ENCODE measurements around the gene CRAMP1. TPM values are rescaled to one million over a fixed set of nuclear protein-coding genes. Genes with fewer than 3 reads are reported as not detected.

The CRAMP1 gene
- total RNA-seq, 1 experiment from 2014 or later, result 22.9 TPM

DNA sequence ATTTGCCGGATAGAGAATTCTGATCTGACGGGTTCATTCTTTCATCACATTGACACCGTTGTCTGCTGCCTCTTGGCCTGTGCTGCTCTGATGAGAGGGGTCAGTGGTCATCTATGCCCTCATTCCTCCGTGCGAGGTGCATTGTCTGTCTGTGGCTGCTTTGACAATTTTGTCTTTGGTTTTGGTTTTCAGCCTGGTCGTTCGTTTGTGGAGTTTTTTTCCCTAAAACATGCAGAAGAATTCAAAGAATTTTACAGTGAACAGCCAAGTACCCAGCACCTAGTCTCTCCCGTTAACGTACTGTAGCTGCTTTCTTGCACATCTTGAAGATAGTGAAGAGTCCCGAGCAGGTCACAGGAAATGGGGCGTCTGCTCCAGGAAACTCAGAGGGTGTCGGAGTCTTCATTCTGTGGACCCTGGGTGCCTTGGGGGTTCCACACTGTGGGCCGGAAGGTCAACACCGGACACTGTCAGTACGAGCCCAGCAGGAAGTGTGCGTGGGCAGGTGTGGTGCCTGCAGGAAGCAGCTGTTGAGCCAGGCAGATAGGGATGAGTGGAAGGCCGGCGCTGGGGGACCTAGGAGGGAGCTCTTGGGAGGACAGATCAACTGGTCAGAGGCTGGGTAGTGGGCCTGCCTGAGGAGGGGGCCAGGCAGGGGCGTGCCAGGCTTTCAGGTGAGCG, 28.2 kb downstream of the CRAMP1 start:
- TF ChIP-seq SP1 (IDR thresholded peaks at IDR 0.05; ENCODE audit: low read depth) (no peak), JUND (IDR thresholded peaks at IDR 0.05) (no peak), TCF7L2 (IDR thresholded peaks at IDR 0.05; ENCODE audit: borderline replicate concordance, extremely low read depth, insufficient read depth, insufficient read length) (no peak), POLR2AphosphoS5 (IDR thresholded peaks at IDR 0.05; ENCODE audit: low read depth, low read length) (no peak), ZNF274 (IDR thresholded peaks at IDR 0.05; ENCODE audit: low read depth, low read length) (no peak), EZH2phosphoT487 (IDR thresholded peaks at IDR 0.05; ENCODE audit: borderline replicate concordance) (no peak), YY1 (IDR thresholded peaks at IDR 0.05; ENCODE audit: extremely low read depth, insufficient replicate concordance, low read depth, low read length) (no peak), SIN3A (IDR thresholded peaks at IDR 0.05; ENCODE audit: low read depth) (no peak), ZFX (IDR thresholded peaks at IDR 0.05) (no peak), EZH2 (IDR thresholded peaks at IDR 0.05) (no peak), RAD21 (IDR thresholded peaks at IDR 0.05; ENCODE audit: low read depth) (no peak)
- TF ChIP-seq, protein P1, sequence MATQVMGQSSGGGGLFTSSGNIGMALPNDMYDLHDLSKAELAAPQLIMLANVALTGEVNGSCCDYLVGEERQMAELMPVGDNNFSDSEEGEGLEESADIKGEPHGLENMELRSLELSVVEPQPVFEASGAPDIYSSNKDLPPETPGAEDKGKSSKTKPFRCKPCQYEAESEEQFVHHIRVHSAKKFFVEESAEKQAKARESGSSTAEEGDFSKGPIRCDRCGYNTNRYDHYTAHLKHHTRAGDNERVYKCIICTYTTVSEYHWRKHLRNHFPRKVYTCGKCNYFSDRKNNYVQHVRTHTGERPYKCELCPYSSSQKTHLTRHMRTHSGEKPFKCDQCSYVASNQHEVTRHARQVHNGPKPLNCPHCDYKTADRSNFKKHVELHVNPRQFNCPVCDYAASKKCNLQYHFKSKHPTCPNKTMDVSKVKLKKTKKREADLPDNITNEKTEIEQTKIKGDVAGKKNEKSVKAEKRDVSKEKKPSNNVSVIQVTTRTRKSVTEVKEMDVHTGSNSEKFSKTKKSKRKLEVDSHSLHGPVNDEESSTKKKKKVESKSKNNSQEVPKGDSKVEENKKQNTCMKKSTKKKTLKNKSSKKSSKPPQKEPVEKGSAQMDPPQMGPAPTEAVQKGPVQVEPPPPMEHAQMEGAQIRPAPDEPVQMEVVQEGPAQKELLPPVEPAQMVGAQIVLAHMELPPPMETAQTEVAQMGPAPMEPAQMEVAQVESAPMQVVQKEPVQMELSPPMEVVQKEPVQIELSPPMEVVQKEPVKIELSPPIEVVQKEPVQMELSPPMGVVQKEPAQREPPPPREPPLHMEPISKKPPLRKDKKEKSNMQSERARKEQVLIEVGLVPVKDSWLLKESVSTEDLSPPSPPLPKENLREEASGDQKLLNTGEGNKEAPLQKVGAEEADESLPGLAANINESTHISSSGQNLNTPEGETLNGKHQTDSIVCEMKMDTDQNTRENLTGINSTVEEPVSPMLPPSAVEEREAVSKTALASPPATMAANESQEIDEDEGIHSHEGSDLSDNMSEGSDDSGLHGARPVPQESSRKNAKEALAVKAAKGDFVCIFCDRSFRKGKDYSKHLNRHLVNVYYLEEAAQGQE (IDR thresholded peaks at IDR 0.05; ENCODE audit: low read depth), result no peak
- TF ChIP-seq, protein P2, sequence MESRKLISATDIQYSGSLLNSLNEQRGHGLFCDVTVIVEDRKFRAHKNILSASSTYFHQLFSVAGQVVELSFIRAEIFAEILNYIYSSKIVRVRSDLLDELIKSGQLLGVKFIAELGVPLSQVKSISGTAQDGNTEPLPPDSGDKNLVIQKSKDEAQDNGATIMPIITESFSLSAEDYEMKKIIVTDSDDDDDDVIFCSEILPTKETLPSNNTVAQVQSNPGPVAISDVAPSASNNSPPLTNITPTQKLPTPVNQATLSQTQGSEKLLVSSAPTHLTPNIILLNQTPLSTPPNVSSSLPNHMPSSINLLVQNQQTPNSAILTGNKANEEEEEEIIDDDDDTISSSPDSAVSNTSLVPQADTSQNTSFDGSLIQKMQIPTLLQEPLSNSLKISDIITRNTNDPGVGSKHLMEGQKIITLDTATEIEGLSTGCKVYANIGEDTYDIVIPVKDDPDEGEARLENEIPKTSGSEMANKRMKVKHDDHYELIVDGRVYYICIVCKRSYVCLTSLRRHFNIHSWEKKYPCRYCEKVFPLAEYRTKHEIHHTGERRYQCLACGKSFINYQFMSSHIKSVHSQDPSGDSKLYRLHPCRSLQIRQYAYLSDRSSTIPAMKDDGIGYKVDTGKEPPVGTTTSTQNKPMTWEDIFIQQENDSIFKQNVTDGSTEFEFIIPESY (IDR thresholded peaks at IDR 0.05; ENCODE audit: extremely low read depth, insufficient replicate concordance, low read length), result no peak
- TF ChIP-seq, protein P3, sequence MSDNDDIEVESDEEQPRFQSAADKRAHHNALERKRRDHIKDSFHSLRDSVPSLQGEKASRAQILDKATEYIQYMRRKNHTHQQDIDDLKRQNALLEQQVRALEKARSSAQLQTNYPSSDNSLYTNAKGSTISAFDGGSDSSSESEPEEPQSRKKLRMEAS (IDR thresholded peaks at IDR 0.05), result no peak
- H4K20me1 ChIP-seq (ENCODE audit: insufficient read depth), result no peaks in the 10 kb centered on the region
- H3K36me3 ChIP-seq (ENCODE audit: control insufficient read depth in 1 of 2, insufficient read depth in 2 of 2, low read length in 2 of 2), result peaks cover 23 to 25% of the 10 kb centered on the region in 2 experiments
- H3K4me1 ChIP-seq (ENCODE audit: control insufficient read depth in 1 of 2, insufficient read depth in 2 of 2, low read length in 2 of 2), result peaks cover 0 to 2% of the 10 kb centered on the region in 2 experiments; a peak in 1 of 4 replicates
- H3K4me2 ChIP-seq (ENCODE audit: low read length), result no peak overlapping the region
- no peak overlapping the region for H2AFZ ChIP-seq (ENCODE audit: low read depth, low read length, poor library complexity, severe bottlenecking)
- BruUV-seq (replicated peaks), result no TSS peak
- ChIA-PET CTCF (no interaction called here), POLR2A (no interaction called here), RAD21 (ENCODE audit: low non-redundant PET in 1 of 2, low total read pairs in 2 of 2, uncharacterized antibody in 2 of 2, unreplicated experiment in 2 of 2) (no interaction called here)
- intact Hi-C loops (cut with micrococcal nuclease), result no loop called here
- no peaks in the 10 kb centered on the region for H3K9me3 ChIP-seq (ENCODE audit: control insufficient read depth in 1 of 2, insufficient read depth in 1 of 2, low read depth in 1 of 2, low read length in 2 of 2)
- no peak overlapping the region for H3K27ac ChIP-seq (ENCODE audit: low read depth, low read length)
- peaks cover 8% of the 10 kb centered on the region; the same call in 1 of the 2 replicates for H3K79me2 ChIP-seq (ENCODE audit: insufficient read depth, low read length)
- no peaks in the 10 kb centered on the region for H3K9me2 ChIP-seq (ENCODE audit: insufficient read depth)
- DNase-seq (ENCODE audit: low read depth, low spot score) (no peak), ATAC-seq (no peak)
- no peak overlapping the region for H3K9ac ChIP-seq (ENCODE audit: low read length)
- H3K4me3 ChIP-seq (replicated peaks in 1 of 2; ENCODE audit: low read depth in 1 of 2, low read length in 2 of 2), result no peak overlapping the region
- H3K27me3 ChIP-seq (ENCODE audit: insufficient read depth, low read length), result no peaks in the 10 kb centered on the region
